NCI-H1417 (cell line): ENCODE data around the gene BRD3.
A peak's percentile ranks its signal among the peaks of the same experiment; 100 is the strongest.

Experiments used
- DNase-seq, 3 experiments: peaks; one replicate each; lab custom pipeline; 2025; lab: John Stamatoyannopoulos, UW

Gene BRD3

GRCh38 chr9:134039386-134040175 is 28.2 kb downstream of the BRD3 start:
- no peak for DNase-seq

- peak in 1 of 3 experiments; percentile 8 for DNase-seq
These were observed 30.2 kb downstream of the BRD3 start for GRCh38 chr9:134037641-134038040.

- no peak for DNase-seq
These were observed 31.7 kb downstream of the BRD3 start for GRCh38 chr9:134036130-134036529.

GRCh38 chr9:134035041-134036039 is 32.5 kb downstream of the BRD3 start:
- DNase-seq: no peak

- no peak for DNase-seq
These were observed 33.4 kb downstream of the BRD3 start for GRCh38 chr9:134034215-134035040.

- no peak for DNase-seq
These were observed 34.2 kb downstream of the BRD3 start for GRCh38 chr9:134033516-134034214.

- DNase-seq: no peak
These were observed 35.2 kb downstream of the BRD3 start for GRCh38 chr9:134032456-134033222.

- DNase-seq: no peak
These were observed 36.0 kb downstream of the BRD3 start for GRCh38 chr9:134031783-134032182.

GRCh38 chr9:134030821-134031470 is 36.9 kb downstream of the BRD3 start:
- no peak for DNase-seq

GRCh38 chr9:134029248-134030226 is 38.3 kb downstream of the BRD3 start:
- DNase-seq: no peak

GRCh38 chr9:134028575-134029247 is 39.1 kb downstream of the BRD3 start:
- DNase-seq: no peak

GRCh38 chr9:134028076-134028475 is 39.8 kb downstream of the BRD3 start:
- peak in 1 of 3 experiments; percentile 33 for DNase-seq

GRCh38 chr9:134027561-134027960 is 40.3 kb downstream of the BRD3 start:
- DNase-seq: no peak

GRCh38 chr9:134026981-134027380 is 40.8 kb downstream of the BRD3 start:
- no peak for DNase-seq

- no peak for DNase-seq
These were observed 41.2 kb downstream of the BRD3 start for GRCh38 chr9:134026581-134026980.

GRCh38 chr9:134025606-134026541 is 42.0 kb downstream of the BRD3 start:
- peak in 2 of 3 experiments; percentile 79 to 82 for DNase-seq
